ENCODE data around the gene CASP6.

The CASP6 gene

GRCh38 chr4:109745830-109746229 is 42.6 kb upstream of the CASP6 start:
- Histone ChIP-seq H3K27me3 (ENCODE audit: insufficient read depth, insufficient read length) (no peaks in the 10 kb centered on the region), H3K4me3 (ENCODE audit: insufficient read length, low read depth) (no peak overlapping the region), H3K4me1 (ENCODE audit: insufficient read depth, insufficient read length) (no peaks in the 10 kb centered on the region), H3K9ac (ENCODE audit: insufficient read length, low read depth) (no peak overlapping the region), H3K36me3 (ENCODE audit: insufficient read depth, insufficient read length, low read length) (no peaks in the 10 kb centered on the region), H3K9me3 (ENCODE audit: insufficient read depth, low read length) (no peaks in the 10 kb centered on the region)
- no peak for DNase-seq (ENCODE audit: low read depth, low spot score)
- TF ChIP-seq SUZ12 (IDR thresholded peaks at IDR 0.05; ENCODE audit: extremely low read depth, insufficient read depth, insufficient read length) (no peak), YY1 (IDR thresholded peaks at IDR 0.05; ENCODE audit: insufficient read depth, insufficient read length) (no peak), ZNF274 (IDR thresholded peaks at IDR 0.05; ENCODE audit: low read depth, low read length) (no peak)

- Histone ChIP-seq H3K4me3 (ENCODE audit: insufficient read length, low read depth) (no peak overlapping the region), H3K36me3 (ENCODE audit: insufficient read depth, insufficient read length, low read length) (no peaks in the 10 kb centered on the region)
- DNase-seq (ENCODE audit: low read depth, low spot score) = no peak
Measured at GRCh38 chr4:109739547-109739946, 36.3 kb upstream of the CASP6 start.

GRCh38 chr4:109738104-109738872 is 35.0 kb upstream of the CASP6 start:
- no peaks in the 10 kb centered on the region for H3K36me3 ChIP-seq (ENCODE audit: insufficient read depth, insufficient read length, low read length)
- no peaks in the 10 kb centered on the region for H3K4me1 ChIP-seq (ENCODE audit: insufficient read depth, insufficient read length)
- TF ChIP-seq ZNF274 (IDR thresholded peaks at IDR 0.05; ENCODE audit: low read depth, low read length) = no peak
- TF ChIP-seq YY1 (IDR thresholded peaks at IDR 0.05; ENCODE audit: insufficient read depth, insufficient read length) = no peak
- TF ChIP-seq SUZ12 (IDR thresholded peaks at IDR 0.05; ENCODE audit: extremely low read depth, insufficient read depth, insufficient read length) = no peak
- H3K4me3 ChIP-seq (ENCODE audit: insufficient read length, low read depth) = no peak overlapping the region
- H3K9me3 ChIP-seq (ENCODE audit: insufficient read depth, low read length) = no peaks in the 10 kb centered on the region
- no peaks in the 10 kb centered on the region for H3K27me3 ChIP-seq (ENCODE audit: insufficient read depth, insufficient read length)
- no peak for DNase-seq (ENCODE audit: low read depth, low spot score)
- no peak overlapping the region for H3K9ac ChIP-seq (ENCODE audit: insufficient read length, low read depth)

More at GRCh38 chr4:109739547-109739946, 36.3 kb upstream of the CASP6 start:
- Histone ChIP-seq H3K4me1 (ENCODE audit: insufficient read depth, insufficient read length) (no peaks in the 10 kb centered on the region), H3K27me3 (ENCODE audit: insufficient read depth, insufficient read length) (no peaks in the 10 kb centered on the region), H3K9me3 (ENCODE audit: insufficient read depth, low read length) (no peaks in the 10 kb centered on the region), H3K9ac (ENCODE audit: insufficient read length, low read depth) (no peak overlapping the region)
- TF ChIP-seq YY1 (IDR thresholded peaks at IDR 0.05; ENCODE audit: insufficient read depth, insufficient read length) = no peak
- TF ChIP-seq SUZ12 (IDR thresholded peaks at IDR 0.05; ENCODE audit: extremely low read depth, insufficient read depth, insufficient read length) = no peak
- no peak for TF ChIP-seq ZNF274 (IDR thresholded peaks at IDR 0.05; ENCODE audit: low read depth, low read length)

- no peak for TF ChIP-seq SUZ12 (IDR thresholded peaks at IDR 0.05; ENCODE audit: extremely low read depth, insufficient read depth, insufficient read length)
- TF ChIP-seq ZNF274 (IDR thresholded peaks at IDR 0.05; ENCODE audit: low read depth, low read length) = no peak
- no peak for TF ChIP-seq YY1 (IDR thresholded peaks at IDR 0.05; ENCODE audit: insufficient read depth, insufficient read length)
- H3K36me3 ChIP-seq (ENCODE audit: insufficient read depth, insufficient read length, low read length) = no peaks in the 10 kb centered on the region
- H3K27me3 ChIP-seq (ENCODE audit: insufficient read depth, insufficient read length) = no peaks in the 10 kb centered on the region
- H3K9ac ChIP-seq (ENCODE audit: insufficient read length, low read depth) = no peak overlapping the region
- H3K4me3 ChIP-seq (ENCODE audit: insufficient read length, low read depth) = no peak overlapping the region
- DNase-seq (ENCODE audit: low read depth, low spot score) = no peak
- H3K9me3 ChIP-seq (ENCODE audit: insufficient read depth, low read length) = no peaks in the 10 kb centered on the region
- no peaks in the 10 kb centered on the region for H3K4me1 ChIP-seq (ENCODE audit: insufficient read depth, insufficient read length)
Measured at GRCh38 chr4:109735566-109736365, 32.5 kb upstream of the CASP6 start.

- H3K9me3 ChIP-seq (ENCODE audit: insufficient read depth, low read length) = no peaks in the 10 kb centered on the region
- H3K4me3 ChIP-seq (ENCODE audit: insufficient read length, low read depth) = no peak overlapping the region
- H3K36me3 ChIP-seq (ENCODE audit: insufficient read depth, insufficient read length, low read length) = no peaks in the 10 kb centered on the region
- no peak for DNase-seq (ENCODE audit: low read depth, low spot score)
- TF ChIP-seq YY1 (IDR thresholded peaks at IDR 0.05; ENCODE audit: insufficient read depth, insufficient read length) (no peak), SUZ12 (IDR thresholded peaks at IDR 0.05; ENCODE audit: extremely low read depth, insufficient read depth, insufficient read length) (no peak), ZNF274 (IDR thresholded peaks at IDR 0.05; ENCODE audit: low read depth, low read length) (no peak)
- no peaks in the 10 kb centered on the region for H3K4me1 ChIP-seq (ENCODE audit: insufficient read depth, insufficient read length)
- no peak overlapping the region for H3K9ac ChIP-seq (ENCODE audit: insufficient read length, low read depth)
- no peaks in the 10 kb centered on the region for H3K27me3 ChIP-seq (ENCODE audit: insufficient read depth, insufficient read length)
Measured at GRCh38 chr4:109733728-109734127, 30.5 kb upstream of the CASP6 start.

GRCh38 chr4:109730619-109731545 is 27.6 kb upstream of the CASP6 start:
- Histone ChIP-seq H3K9ac (ENCODE audit: insufficient read length, low read depth) (peak overlapping the region; percentile 76), H3K4me1 (ENCODE audit: insufficient read depth, insufficient read length) (no peaks in the 10 kb centered on the region), H3K27me3 (ENCODE audit: insufficient read depth, insufficient read length) (no peaks in the 10 kb centered on the region), H3K36me3 (ENCODE audit: insufficient read depth, insufficient read length, low read length) (no peaks in the 10 kb centered on the region), H3K9me3 (ENCODE audit: insufficient read depth, low read length) (no peaks in the 10 kb centered on the region), H3K4me3 (ENCODE audit: insufficient read length, low read depth) (peak overlapping the region; percentile 71)
- no peak for TF ChIP-seq YY1 (IDR thresholded peaks at IDR 0.05; ENCODE audit: insufficient read depth, insufficient read length)
- no peak for TF ChIP-seq ZNF274 (IDR thresholded peaks at IDR 0.05; ENCODE audit: low read depth, low read length)
- no peak for TF ChIP-seq SUZ12 (IDR thresholded peaks at IDR 0.05; ENCODE audit: extremely low read depth, insufficient read depth, insufficient read length)
- peak; percentile 16 for DNase-seq (ENCODE audit: low read depth, low spot score)
